ENCODE measurements around the gene GNAS.
A peak's percentile ranks its signal among the peaks of the same experiment; 100 is the strongest.

DNA sequence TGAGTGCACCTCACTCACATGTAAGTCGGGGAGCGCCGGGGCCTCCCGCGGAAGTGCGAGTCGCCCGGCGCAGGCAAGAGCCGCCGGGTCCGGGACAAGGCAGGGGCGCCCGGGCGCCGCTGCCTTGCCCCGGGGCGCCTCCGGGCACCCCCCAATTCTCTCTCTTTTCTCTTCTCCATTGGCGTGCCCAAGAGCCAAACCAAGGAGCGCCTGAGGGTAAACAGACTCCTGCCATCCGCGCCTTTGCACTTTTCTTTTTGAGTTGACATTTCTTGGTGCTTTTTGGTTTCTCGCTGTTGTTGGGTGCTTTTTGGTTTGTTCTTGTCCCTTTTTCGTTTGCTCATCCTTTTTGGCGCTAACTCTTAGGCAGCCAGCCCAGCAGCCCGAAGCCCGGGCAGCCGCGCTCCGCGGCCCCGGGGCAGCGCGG lies 36.8 kb downstream of the GNAS start:
- TF ChIP-seq, protein P1, sequence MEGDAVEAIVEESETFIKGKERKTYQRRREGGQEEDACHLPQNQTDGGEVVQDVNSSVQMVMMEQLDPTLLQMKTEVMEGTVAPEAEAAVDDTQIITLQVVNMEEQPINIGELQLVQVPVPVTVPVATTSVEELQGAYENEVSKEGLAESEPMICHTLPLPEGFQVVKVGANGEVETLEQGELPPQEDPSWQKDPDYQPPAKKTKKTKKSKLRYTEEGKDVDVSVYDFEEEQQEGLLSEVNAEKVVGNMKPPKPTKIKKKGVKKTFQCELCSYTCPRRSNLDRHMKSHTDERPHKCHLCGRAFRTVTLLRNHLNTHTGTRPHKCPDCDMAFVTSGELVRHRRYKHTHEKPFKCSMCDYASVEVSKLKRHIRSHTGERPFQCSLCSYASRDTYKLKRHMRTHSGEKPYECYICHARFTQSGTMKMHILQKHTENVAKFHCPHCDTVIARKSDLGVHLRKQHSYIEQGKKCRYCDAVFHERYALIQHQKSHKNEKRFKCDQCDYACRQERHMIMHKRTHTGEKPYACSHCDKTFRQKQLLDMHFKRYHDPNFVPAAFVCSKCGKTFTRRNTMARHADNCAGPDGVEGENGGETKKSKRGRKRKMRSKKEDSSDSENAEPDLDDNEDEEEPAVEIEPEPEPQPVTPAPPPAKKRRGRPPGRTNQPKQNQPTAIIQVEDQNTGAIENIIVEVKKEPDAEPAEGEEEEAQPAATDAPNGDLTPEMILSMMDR (IDR thresholded peaks at IDR 0.05 in 4 of 5, conservative IDR thresholded peaks at IDR 0.05 in 1 of 5), result no peak
- peak in 1 of 2 donors; percentile 4 for TF ChIP-seq POLR2A (IDR thresholded peaks at IDR 0.05)
